CD4-positive, alpha-beta T cell treated with Interleukin-4 for 1 hour (primary cell): Measurements from ENCODE around the gene TPI1.

Experiments used
- DNase-seq, 2 donors: peaks; one replicate each; pipeline ENCODE4 v3.0.0-alpha.2; 2020 to 2022

Gene TPI1

GRCh38 chr12:6828781-6829535 lies 38.4 kb upstream of the TPI1 start:
- DNase-seq = peak; percentile 28 to 33

DNA sequence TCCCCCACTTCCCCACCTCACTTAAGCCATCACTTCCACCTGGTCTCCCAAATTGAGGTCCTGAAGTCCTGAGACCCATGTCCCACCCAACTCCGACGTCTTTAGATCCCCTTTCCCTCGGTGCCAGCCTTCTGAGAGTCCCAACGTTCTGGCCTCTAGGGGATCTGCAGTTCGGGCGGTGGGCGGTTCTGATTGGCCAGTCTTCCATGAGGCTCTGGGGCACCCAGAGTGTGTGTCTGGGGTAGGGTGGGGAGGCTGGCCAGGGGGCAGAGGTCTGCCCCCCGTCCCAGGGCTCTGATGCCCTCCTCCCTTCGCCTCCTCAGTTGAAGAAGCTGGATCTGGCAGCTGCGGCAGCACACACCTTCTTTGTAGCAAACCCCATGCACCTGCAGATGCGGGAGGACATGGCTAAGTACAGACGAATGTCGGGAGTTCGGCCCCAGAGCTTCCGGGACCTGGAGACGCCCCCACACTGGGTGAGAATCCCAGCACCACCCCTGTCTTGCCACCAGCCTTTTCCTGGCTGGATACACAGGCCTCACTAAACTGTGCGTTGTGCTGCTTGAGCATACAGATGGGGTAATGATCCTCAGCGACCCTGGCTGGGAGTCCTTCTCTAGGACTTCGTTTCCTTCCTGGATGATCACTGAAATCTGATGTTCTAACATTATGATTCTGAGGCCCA lies 37.7 kb upstream of the TPI1 start:
- DNase-seq = no peak

DNA sequence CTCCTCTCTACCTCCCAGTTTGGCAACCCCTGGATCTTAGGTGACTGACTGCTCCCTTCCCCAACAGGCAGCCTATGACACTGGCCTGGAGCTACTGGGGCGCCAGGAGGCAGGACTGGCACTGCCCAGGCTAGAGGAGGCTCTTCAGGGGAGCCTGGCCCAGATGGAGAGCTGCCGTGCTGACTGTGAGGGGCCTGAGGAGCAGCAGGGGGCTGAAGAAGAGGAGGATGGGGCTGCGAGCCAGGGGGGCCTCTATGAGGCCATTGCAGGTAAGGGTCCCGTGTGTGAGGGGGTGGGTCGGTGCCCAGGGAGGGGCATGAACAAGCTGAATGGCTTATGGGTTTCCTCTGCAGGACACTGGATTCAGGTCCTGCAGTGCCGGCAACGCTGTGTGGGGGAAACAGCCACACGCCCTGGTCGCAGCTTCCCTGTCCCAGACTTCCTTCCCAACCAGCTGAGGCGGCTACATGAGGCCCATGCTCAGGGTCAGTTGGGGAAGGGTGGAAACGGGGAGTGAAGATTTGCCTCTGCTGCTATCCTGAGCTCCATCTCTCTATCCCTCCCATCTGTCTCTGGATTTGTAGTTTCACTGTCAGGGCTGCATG lies 36.9 kb upstream of the TPI1 start:
- no peak for DNase-seq

DNA sequence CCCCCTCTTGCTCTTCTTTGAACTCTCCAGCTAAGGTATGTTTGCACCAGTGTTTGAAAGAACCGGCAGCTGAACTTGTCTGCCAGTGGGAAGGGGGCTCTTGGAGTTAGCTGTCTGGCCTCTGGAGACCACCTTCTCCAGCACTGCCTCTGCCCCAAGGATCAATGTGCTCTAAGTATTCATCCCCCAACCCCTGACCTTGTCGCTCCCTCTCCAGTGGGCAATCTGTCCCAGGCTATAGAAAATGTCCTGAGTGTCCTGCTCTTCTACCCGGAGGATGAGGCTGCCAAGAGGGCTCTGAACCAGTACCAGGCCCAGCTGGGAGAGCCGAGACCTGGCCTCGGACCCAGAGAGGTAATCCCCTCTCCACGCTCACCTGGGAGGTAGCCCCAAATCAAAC lies 36.3 kb upstream of the TPI1 start:
- DNase-seq = no peak

DNA sequence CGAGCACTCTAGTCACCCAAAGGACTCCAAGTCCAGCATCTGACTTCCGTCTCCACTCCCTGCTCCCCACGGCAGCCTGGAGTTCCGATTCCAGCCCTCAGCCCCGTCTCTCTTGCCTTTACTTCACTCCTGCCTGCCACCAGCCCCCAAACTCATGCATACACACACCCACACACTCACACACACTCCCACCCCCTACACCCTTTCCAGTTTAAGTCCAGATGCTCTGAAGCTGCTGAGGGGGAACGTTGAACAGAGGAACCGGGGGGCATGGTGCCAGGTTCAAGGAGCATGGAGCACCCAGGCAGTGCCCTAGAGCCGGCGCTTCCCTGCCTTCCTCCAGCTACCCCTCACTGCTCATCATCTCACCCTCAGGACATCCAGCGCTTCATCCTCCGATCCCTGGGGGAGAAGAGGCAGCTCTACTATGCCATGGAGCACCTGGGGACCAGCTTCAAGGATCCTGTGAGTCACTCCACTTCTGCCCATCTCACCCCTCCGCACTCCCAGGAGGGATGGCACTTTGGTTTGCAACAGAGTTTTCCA lies 35.8 kb upstream of the TPI1 start:
- no peak for DNase-seq

DNA sequence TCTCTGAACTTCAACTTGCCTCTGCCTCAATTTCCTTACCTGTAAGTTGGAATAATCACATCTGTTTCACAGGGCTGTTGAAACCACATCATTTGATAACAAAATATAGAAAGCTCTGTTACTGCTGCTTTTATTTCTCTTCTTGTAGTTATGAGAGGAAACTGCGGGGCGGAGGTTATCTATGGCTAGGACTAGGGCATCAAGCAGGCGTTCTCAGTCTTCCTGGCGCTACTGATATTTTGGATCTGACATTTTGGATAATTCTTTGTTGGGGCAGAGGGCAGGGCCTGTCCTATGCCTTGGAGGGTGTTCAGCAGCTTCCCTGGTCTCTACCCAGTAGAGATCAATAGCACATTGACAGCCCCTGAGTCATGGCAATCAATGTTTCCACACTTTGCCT lies 35.2 kb upstream of the TPI1 start:
- DNase-seq = no peak

GRCh38 chr12:6833189-6833890 lies 34.0 kb upstream of the TPI1 start:
- DNase-seq = no peak

GRCh38 chr12:6834254-6834653 lies 33.1 kb upstream of the TPI1 start:
- DNase-seq = no peak

DNA sequence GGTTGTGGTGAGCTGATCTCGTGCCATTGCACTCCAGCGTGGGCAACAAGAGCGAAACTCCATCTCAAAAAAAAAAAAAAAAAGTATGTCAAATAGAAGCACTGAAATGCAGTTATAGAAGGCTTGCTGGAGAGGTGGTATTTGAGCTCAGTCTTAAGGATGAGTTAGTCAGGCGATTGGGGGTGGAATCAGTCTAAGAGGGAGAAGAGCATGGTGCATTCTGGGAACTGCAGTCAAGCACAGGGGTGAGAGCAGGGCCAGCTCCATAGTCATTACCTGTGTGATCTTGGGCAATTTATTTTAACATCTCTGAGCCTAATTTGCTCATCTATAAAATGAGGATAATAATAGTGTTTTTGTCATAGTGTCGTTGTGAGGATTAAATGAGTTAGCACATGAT lies 32.5 kb upstream of the TPI1 start:
- DNase-seq = no peak

- no peak for DNase-seq
Observed at GRCh38 chr12:6836851-6837250, 30.5 kb upstream of the TPI1 start.

GRCh38 chr12:6837370-6838060 lies 29.8 kb upstream of the TPI1 start:
- DNase-seq = no peak

- DNase-seq = no peak
Observed at GRCh38 chr12:6838854-6839253, 28.5 kb upstream of the TPI1 start.

- peak in 1 of 2 donors; percentile 17 for DNase-seq
Observed at GRCh38 chr12:6839482-6840201, 27.7 kb upstream of the TPI1 start.

GRCh38 chr12:6840330-6840729 lies 27.0 kb upstream of the TPI1 start:
- DNase-seq = no peak

GRCh38 chr12:6840761-6841515 lies 26.4 kb upstream of the TPI1 start, which contains the start of gene GNB3:
GNB3 (plus strand) TSS chr12:6840925; CDS start chr12:6841288, 363 bp downstream.
- no peak for DNase-seq

DNA sequence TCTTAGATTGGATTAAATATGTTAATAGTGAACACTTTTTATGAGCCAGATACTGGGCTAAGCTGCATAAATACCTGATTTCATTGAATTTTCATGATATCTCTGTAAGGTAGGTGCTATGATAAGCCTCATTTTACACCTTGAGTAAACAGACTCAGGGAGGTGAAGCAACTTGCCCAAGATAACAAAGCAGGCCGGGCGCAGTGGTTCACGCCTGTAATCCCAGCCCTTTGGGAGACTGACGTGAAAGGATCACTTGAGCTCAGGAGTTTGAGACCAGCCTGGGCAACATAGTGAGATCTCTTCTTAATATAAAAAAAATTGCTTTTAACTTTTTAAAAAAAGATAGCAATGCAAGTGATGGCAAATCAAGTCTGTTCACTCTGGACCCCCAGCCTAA lies 25.3 kb upstream of the TPI1 start:
- DNase-seq = no peak

GRCh38 chr12:6843118-6843902 lies 24.0 kb upstream of the TPI1 start:
- DNase-seq = no peak

GRCh38 chr12:6845395-6845794 lies 21.9 kb upstream of the TPI1 start:
- no peak for DNase-seq

GRCh38 chr12:6846316-6846869 lies 20.9 kb upstream of the TPI1 start:
- no peak for DNase-seq

- no peak for DNase-seq
Observed at GRCh38 chr12:6847676-6848075, 19.7 kb upstream of the TPI1 start.
